Hepatic stellate cell (primary cell): Measurements from ENCODE around the gene PTPRS.

Experiments
- DNase-seq: peaks from one replicate; pipeline ENCODE4 v3.0.0; 2011; ENCODE audit warnings: low spot score

The PTPRS gene

DNA sequence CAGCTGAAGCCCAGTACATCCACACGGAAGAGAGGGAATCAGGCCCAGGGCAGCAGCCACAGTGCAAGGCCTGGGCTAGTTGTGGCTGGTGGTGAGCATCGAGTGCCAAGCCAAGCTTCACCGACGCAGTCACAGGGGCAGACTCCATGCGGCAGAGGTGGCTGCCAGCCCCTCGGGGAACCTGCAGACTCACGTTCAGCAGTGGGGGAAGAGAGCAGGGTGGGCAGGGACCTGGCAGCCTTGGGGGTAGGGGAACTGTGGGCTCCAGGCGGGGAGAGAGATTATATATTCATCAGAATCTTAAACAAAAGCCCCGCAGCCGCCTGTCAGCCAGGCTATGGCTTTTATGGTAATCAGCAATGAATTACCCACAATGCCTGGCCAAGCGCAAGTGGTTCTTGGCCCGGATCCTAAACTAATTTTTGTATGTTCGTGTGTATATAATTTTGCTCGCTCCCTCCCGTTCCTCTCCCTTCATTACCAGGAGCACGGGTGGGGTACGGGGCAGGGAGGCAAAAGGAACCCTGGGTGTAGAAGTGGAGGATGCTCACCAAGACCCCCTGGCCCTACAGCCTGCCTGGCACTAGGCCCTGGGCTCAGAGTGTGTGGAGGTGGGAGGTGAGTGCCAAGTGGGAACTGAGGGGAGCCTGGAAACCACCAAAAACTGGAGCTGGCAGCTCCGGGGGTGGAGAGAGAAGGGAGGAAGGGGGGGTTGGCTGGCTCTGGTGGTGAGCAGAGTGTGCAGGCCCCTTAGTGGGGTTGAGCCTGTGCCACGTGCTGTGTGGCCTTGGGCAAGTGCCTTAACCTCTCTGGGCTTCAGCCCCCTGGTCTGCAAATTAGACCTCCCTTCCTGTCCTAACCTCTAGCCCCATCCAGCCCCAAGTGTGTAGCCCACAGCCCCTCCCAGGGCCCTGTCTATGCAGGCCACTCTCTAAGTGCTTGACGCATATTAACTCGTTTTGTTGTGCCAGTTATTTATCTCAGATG lies 31.9 kb downstream of the PTPRS start:
- peak; percentile 84 for DNase-seq

- no peak for DNase-seq
Observed at GRCh38 chr19:5307655-5308054, 33.0 kb downstream of the PTPRS start.

DNA sequence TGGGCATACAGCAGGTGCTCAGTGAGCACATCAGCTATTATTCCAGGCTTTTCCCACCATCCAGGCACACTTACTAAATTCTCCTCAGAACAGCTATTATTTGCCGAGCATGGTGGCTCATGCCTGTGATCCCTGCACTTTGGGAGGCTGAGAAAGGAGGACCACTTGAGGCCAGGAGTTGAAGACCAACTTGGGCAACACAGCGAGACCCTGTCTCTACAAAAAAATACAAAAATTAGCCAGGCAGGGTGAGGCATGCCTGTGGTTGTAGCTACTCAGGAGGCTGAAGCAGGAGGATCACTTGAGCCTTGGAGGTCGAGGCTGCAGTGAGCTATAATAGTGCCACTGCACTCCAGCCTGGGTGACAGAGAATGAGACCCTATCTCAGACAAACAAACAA lies 35.4 kb downstream of the PTPRS start:
- DNase-seq: no peak

DNA sequence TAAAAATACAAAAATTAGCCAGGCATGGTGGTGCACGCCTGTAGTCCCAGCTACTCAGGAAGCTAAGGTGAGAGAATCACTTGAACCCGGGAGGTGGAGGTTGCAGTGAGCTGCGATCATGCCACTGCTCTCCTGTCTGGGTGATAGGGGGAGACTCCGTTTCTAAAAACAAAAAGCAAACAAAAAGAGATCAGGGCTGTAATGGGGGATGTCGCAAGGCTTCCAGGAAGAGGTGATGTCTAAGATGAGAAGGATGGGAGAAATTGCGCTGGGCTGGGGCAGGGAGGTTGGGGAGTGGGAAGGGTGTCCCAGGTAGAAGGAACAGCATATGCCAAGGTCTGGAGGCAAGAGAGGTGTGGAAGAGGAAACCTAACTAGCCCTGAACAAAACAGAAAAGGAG lies 36.1 kb downstream of the PTPRS start:
- no peak for DNase-seq

DNA sequence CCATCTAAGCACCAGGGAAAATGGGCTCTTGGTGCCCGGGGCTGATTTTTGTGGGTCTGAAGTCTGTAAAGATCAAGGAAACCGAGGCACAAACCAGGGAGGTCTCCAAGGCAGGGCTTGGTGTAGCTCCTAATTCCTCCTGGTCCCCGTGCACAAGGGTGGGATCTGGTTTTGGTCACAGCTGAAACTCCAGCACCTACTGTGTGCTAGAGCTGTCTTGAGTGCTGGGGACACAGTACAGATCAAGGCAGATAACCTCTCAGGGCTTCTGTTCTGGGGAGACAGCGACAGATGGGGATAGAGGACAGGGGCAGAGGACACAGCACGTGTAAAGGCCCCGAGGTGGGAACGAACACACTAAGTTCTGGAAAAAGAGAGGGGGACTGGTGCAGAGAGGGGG lies 37.4 kb downstream of the PTPRS start:
- DNase-seq: no peak

DNA sequence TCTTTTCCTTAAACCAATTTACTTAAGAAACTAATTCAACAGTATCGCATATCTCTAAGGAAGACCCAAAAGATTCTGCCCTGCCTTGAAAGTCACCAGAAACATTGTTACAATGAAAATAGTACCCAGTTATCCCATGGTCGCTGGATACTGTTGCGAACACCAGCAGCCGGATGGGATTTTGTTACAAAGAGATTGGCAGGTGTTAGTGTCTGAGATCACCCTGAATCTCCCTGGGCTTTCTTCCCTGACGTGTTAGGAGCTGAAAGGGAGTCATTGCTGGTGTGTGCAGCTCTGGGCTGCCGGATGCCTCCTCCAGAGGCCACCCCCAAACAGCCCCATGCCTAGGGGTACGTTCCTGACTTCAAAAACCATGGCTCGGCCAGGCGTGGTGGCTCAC lies 38.2 kb downstream of the PTPRS start:
- no peak for DNase-seq

- no peak for DNase-seq
Observed at GRCh38 chr19:5299137-5299536, 41.5 kb downstream of the PTPRS start.

DNA sequence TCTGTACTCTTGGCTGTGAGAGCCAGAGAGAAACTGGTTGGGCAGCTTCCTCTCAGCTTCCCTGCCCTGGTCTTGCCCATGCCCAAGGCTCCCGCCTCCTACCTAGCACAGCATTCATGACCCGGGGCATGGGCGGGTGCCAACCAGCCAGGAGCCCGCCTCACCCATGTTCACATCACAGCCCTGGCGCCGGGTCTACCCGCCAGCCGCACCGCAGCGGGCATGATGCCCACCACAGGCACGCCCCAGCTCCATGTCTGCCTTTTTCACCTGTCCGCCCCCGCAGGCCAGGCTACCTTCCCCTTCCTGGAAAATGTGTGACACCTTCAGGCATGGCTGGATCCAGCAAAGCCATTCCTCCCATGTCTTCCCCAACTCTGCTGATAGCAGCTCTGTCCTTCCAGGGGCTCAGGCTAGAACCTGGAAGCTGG lies 42.1 kb downstream of the PTPRS start:
- no peak for DNase-seq

DNA sequence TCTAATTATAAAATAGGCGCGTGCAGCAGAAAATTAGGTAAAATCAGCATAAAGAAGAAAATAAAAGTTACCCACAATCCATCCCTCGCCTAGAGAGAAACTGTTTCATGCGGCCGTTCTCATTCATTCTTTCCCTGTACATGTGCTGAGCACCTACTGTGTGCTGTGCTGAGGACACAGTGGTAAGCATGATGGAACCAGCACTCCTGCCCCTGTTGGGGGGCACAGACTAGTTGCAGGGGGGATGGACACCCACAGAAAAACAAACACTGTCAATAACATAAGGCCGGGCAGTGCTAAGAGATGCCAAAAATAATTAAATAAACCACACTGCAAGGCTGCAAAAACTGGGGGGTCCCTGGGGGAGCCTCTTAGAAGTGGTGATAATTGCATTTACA lies 43.3 kb downstream of the PTPRS start:
- DNase-seq: no peak

DNA sequence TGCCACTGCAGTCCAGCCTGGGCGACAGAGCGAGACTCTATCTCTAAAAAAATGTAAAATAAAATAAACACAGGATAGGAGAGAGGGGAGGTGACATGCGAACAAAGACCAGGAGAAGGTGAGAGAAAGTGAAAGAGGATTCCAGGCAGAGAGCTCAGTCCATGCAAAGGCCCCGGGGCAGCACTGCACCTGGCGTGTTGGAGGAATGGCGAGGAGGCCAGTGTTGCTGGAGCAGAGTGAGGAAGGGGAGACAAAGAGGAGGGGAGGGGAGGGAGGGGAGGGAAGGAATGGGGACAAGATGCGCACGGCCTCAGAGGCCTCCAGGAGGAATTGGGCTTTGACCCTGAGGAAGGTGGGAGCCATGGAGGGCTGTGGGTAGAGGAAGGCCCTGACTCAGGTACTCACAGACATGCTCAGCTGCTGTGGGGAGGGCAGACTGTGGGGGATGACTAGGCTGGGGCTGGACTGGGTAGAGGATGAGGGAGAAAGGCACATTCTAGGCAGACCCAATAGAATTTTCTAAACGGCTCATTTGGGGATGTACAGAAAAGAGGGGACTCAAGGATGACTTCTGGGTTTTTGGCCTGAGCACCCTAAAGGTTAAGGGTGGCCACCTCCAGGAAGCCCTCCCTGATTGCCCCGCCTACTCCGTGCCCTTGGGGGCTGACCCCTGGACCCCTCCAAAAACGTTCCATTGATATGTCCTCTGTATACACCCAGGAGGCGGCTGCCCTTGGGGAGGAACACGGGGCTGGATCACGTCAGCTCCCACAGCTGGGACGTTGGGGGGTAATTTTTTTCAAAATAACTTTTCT lies 43.9 kb downstream of the PTPRS start:
- no peak for DNase-seq

GRCh38 chr19:5296021-5296420 lies 44.6 kb downstream of the PTPRS start:
- DNase-seq: no peak

DNA sequence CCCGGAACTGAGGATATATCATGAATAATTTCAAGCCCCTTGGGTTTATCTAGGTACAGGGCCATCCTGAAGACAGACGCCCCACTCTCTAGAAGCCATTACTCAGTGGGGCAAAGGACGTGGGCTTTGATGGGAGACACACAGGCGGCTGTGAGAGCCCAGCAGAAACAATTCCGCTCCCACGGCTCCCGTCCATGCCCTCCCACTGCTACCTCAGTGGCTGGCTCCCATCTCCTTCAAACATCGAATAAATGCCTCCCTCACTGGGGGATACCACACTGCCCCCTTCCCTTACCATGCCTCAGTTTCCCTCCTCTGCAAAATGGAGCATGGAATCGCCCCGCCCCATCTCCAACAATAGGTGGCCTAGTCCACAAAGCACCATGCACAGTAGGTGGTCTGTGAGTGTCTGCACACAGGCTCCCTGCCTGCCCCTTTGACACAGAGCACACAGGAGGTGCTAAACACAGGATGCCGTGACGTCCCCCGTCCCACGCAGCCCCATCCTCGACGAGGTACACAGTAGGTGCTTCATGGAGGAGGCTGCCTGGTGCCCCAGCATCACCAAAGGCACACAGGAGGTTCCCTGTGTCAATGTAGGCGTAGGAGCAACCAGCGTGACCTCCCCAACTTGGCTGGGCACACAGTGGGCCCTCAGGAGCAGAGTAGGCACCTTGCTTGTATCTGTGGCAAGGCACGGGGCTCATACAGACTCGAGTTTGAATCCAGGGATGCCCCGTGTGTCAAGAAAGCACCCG lies 46.0 kb downstream of the PTPRS start:
- DNase-seq: no peak

DNA sequence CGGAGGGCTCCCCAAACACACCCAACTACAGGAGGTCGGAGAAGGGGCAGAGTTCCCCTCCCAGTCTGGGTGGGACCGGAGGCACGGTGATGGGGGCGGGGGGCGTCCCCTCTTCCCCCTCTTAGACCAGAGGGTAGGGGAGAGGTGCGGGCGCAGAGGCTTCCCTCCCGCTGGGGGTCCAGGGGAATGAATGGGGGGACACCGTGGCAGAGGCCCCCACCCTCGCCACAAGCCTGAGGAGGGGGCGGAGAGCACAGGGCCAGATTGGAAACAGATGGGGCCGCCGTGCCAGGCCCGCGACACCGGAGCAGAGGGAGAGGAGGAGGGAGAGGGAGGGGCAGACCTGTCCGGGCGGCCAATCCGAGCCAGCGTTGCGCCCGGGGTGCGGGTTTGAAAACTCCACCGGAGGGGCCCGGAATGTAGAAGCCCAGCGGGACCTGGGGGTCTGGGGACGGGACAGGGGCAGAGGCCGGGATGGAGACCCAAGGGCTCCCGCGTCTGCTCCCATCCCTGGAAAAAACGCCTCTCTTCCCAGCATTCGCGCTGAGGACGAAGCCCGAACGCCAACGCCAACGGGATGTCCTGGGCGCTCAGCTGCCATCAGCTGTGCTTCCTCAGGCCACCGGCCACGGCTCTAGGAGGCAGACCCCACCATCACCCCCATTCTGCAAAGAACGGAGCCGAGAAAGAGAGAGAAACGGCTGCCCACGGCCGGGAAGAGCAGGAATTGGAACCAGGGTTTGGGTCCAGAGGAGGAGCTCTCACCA lies 46.8 kb downstream of the PTPRS start:
- DNase-seq: peak; percentile 79

DNA sequence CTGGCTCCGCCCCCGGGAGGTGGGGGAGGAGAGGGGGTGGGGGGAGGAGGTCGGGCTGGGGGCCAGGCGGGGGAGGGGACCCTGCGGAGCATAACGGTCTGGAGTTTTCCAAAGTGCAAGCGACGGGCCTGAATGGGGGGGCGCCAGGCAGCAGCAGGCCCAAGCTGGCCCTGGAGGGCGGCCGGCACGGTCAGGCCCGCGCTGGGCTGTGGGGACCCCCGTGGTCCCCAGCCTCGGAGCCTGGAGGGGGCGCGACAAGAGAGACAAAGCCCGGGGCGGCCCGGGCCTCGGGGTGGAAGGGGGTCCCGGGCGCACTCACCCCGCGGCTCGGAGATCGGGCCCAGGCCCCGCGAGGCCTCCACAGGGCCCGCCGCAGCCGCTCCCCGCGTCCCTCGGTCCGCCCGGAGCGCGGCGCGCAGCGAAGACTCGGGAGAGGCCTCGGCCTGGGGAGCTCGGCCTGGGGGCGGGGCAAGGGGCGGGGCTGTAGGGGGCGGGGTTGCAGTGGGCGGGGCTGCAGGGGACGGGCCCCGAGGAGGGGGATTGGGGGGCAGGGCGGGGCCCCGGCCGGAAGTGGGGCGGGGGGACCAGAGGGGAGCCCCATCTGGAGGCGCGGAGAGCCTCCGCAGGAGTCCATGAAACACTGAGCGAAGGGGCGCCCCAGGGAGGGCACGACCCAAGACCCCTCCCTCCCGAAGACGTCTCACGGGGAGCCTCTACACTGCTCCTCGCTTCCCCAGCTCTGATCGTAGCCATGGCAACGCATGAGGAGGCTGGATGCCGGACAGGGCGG lies 47.6 kb downstream of the PTPRS start:
- DNase-seq: peak; percentile 97

DNA sequence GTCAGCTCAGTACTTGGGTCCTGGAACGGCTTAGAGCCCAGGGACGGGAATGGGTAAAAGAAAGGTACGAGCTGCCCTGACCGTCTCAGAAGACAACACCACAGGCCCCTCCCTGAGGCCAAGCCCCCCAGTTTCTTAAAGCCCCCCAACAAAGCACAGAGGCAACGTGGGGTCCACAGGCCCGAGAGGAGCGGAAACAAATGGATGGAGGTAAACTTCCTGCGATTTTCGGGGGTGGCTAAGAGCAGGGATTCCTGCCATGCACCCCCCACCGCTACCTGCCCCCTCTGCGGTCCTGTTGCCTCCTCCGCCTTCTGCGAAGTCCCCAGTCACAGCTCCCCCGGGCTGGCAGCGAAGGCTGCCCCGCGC lies 48.2 kb downstream of the PTPRS start:
- no peak for DNase-seq

GRCh38 chr19:5291588-5292193 lies 48.9 kb downstream of the PTPRS start:
- no peak for DNase-seq
